A549 treated with AZD9567 at 1 μM for 4 hours (cell line): ENCODE data around the gene INO80B. TPM values are rescaled to one million over a fixed set of nuclear protein-coding genes. Genes with fewer than 3 reads are reported as not detected.

Source experiments
- total RNA-seq: library from RNA; stranded (reverse); fragments of 200-300 nt; extraction: Qiagen RNA extraction; gene quantifications from 5 replicates; pipeline ENCODE4 v1.2.3, GENCODE V29; 2022; ENCODE audit not compliant: insufficient read depth

INO80B gene
- total RNA-seq: 28.3 to 54.8 TPM (median 52.5 TPM) in 5 replicates

DNA sequence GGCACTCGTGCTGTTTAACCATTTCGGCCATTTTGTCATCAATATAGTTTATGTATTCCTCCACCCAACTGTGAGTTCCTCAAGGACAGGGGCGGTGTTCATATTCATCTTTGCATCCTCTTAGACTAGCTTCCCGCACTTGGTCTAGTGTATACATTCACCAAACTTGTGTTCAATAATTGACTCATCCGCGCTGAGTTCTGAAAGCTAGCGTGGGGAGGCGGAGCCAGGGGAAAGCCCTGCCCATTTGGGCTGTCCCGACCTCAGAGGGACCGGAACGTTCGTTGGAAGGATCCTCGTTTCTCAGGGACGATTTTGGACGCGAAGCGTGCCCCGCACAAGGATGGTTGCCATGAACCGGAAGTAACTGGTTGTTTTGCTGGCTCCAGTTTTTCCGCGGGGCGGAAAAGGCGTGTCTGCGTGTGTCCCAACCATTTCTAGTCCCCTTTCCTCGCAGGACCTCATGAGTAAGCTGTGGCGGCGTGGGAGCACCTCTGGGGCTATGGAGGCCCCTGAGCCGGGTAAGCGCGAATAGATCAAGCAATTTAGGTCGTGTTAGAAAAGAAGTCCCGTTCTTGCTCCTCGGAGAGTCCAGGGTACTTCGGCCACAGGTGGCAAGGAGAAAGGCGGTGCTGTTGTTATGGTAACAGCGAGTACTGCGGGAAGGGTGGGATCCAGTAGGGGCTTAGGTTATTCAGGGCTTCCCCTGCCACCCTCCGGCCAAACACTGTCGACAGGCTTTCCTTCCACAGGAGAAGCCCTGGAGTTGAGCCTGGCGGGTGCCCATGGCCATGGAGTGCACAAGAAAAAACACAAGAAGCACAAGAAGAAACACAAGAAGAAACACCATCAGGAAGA lies at the start of gene INO80B:
INO80B (plus strand) TSS at position 434 of the 858 bp plus-strand sequence; CDS start at position 464, 30 bp downstream.

DNA sequence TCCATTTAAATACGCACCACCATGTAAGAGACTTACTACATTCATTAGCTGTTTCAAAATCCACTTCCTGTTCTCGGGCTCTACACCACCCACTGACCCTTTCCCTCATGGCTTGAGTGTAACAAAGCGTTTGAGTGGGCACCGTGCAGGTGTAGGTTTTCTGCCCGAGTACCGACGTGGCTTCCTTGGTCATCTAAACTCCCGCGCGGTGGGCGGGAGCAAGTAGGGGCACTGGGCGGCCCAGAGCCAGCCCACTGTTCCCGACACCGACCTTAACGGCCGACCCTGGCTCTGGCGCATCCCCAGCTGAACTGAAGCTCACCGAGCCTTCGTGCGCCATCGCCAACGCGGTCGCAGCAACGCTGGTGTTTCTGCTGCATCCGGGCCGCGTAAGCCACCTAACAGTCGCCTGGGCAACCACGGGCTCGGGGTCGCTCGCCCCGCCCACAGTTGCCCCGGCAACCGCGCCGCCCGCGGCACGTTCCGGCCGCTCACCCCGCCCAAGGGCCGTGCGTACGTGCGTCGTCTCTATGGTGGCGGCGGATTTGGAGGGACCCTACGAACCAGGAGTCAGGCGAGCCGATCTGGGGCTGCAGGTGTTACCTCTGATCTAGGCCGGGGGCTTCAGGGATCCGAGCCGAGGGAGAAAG lies 33.5 kb upstream of the INO80B start, which contains the start of the genes C2orf81 and WDR54:
C2orf81 (minus strand) TSS at position 399 of the 650 bp plus-strand sequence; CDS start at position 340, 59 bp downstream.
WDR54 (plus strand) TSS at position 510 of the 650 bp plus-strand sequence. CDS start 424 bp downstream, outside the sequence.

DNA sequence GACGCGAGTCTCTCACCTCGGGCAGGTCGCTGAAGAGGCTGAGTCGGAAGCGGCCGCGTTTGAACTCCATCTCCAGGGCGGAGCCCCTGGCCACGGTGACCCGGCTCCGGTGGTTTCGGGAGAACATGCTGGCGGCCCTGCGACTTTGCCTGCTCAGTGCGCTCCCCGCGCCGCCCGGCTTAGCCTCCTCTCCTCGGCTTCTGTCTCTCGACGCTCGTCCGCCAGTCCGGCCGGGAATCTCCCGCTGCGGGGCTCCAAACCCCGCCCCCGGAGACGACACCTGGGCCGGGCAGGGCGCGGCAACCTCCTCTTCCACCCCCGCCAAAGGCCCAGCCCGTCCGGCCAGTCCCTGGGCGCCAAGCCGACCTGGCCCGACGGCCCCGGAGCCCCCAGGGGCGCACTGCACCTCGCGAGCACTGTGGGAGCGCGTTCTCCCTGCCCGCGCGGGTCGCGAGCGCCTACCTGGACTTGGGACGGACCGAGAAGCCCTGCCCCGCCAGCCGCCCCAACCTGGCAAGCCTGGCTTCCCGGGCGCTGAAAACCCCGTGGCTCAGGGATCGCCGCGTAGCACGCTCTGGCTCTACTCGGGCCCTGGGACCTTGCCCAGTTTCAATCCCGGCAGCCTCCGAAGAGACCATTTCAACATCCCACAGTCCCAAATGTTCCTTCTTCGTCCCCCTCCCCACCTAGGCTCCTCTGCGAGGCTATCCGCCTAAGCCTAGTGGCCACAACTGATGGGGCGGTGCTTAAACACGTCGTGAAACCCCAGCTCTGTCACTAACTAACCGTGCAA lies 13.0 kb upstream of the INO80B start, which contains the start of gene RTKN:
RTKN (minus strand) TSS at position 248 of the 793 bp plus-strand sequence; CDS start at position 127, 121 bp downstream.

DNA sequence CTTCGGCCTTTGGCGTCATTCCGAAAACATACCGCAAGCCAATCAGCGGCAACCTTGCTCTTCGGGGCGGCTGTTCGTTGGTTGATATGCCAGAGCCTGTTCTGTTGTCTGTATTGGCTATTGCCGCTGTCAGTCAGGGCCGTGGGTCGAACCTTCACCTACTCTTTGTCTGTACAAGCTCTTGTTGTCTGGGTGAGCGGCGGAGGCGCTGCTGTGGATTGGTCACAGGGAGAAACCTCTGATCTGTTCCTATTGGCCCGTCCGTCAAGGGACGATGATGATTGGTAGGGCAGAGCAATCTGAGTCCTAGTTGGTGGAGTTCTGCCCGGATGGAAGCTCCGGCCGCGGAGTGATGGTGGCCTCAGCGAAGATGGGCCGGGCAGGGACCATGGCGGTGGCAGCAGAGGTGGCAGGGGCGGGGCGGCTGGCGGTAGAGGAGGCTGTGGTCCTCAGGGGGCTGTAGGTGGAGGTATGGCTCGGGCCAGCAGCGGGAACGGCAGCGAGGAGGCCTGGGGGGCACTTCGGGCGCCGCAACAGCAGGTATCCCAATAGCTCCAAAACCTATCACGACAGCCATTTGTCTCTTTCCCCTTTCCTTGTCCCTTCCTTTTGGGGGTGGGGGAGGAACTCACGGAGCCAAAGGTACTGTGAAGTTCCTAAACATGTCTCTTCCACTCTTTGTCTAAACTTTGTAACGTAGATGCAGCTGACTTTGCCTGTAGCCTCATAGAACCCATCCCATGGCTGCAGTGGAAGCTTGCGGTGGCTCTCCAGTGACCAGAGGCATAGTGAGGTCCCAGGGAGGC lies 3.4 kb downstream of the INO80B start, which contains the start of gene WBP1:
WBP1 (plus strand) TSS at position 307 of the 806 bp plus-strand sequence; CDS start at position 472, 165 bp downstream.

DNA sequence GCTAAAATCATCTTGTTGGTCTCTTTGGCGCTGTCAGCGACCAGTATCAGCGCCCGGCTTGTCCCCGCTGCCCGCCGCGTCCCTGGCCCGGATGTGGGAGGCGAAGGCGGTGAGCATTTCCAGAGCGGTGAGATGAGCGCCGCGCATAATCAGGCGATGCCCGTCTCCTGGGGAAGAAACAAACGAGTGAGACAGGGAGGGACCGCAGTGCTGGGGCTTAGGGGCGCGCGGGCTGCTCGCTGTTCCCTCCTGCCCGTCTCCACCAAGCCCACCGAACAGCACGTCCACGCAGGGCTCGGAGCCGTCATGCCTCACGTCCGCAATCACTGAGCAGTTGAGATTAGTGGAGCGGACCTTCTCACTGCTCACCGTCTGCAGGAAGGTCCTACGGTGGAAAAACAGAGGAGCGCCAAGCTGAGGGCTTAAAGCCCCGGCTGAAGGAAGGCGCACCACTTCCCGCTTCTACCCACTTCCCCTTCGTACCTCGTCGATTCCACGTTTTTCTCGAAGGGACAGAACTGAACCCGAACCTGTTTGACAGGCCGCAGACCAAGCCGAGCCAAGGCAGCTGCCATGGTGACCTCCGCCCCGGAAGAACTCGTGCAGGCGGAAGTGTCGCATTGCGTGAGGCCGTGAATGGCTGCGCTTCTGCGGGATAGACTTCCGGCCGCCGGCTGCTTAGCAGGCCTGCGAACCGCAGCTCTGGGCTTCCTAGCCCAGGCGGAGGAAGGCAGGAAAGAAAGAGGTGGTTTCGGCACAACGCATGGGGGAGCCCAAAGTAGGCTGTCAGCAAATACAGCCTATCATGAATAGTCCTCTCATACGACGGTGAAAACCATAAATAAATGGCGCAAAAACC lies 17.4 kb downstream of the INO80B start, which contains the start of gene MRPL53:
MRPL53 (minus strand) TSS at position 595 of the 859 bp plus-strand sequence; CDS start at position 575, 20 bp downstream.

DNA sequence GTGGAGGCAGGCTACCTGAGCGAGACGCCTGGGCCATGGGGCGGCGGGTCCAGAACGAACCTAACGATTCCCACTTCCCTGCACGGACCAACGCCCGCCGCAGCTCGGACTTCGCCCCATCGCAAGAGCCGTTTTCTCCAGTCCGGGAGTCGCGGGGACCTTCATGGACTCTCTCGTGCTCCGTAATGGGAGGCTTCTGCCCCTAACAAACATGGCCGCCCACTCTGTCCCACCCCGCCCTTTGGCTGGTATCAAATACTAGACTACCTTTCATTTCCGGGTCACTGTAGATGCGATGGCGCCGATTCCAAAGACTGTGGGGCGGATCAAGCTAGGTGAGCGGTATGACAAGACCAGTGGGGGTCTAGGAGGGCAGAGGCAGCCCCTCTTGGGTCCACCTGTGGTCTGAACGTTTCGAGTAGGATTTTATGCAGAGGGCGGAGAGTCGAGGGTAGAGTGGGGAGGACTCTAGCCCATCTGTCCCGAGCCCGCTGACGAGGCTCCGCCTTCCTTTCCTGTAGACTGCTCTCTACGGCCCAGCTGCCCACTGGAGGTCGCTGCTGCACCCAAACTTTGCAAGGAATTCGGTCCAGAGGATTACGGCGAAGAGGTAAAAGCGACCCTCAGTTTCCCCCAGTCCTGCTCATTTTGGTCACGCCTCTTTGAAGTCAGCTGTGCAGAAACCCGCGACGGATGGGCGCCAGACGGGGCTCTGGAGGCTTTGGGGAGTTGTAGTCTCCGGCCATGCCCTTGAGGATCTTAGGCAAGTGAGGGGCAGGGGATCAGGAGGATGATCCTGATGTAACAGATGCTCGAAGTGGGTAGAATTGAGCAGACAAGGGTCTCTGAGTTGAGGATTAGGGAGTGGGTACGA lies 28.2 kb downstream of the INO80B start, which contains the start of the genes CCDC142 and TTC31:
CCDC142 (minus strand) TSS at position 198 of the 874 bp plus-strand sequence; CDS start at position 37, 161 bp downstream.
TTC31 (plus strand) TSS at position 281 of the 874 bp plus-strand sequence; CDS start at position 296, 15 bp downstream.

DNA sequence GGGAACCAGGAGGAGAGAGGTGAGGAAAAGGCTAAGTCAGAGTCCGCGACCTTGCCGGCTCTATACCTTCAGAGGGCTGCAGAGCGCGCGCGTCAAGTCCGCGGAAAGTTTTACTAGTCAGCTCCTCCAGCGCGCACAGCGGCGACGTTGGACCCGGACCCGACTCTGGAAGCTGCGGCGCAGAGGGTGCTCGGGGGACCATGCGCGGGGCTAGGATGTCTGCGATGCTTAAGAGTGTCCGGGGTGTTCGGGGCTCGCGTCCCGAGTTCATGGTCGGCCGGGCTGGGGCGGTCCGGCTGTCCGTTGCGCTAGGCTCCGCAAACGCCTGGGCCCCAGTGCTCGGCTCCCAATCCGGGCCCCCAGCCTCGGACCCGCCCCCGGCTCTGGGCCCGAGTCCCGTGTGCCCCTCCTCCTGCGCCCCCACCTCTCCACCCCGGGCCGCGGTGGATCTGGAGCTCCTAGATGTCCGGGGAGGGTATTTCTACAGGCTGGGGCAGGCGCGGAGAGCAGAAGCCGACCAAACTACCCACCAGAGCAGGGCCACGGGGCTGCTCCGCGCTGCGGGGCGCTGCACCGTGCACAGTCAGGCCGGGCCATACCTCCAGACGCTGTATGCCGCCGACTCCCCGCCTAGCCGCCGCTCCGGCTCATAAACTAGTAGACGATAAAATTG lies 44.5 kb downstream of the INO80B start, which contains the start of gene LBX2:
LBX2 (minus strand) TSS at position 337 of the 673 bp plus-strand sequence; CDS start at position 271, 66 bp downstream.

DNA sequence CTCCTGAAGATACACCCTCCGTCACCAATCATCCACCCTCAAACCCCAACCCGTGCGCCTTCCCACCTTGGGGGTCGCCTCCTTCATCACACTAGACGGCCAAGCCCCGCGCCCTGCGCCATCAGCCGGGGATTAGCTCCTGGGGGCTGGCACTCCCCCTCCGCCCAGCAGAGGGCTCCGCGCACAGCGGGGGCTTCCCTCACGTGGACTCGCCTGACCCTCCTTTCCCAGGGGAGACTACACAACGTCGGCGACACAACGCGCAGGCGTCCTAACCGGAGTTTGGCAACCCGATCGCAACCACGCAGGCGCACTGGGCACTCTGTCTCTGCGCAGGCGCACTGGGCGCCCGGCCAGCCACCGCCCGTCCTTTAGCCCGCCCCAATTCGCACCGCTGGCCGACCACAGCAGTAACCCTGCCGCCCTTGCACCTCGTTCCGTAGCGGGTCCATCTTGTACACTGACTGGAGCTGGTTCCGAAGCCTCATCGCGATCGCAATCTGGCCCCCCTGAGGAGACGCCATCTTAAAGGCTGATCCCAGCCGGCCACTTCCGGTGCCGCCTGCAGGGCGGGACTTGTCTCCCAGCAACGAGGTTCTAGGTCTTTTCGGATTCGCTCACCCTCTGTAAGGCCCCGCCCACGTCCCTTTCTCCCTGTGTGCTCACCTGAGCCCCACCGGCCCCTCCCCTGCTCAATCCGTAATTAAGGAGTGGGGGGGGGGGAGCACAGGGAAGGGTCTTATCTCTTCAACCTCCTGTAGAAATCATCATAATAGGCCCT lies 52.4 kb downstream of the INO80B start, which contains the start of gene PCGF1:
PCGF1 (minus strand) TSS at position 551 of the 781 bp plus-strand sequence; CDS start at position 524, 27 bp downstream.

Other genes starting within 250 kb of the INO80B start
- 0.23 to 0.55 TPM (median 0.51 TPM) in 4 of 5 replicates, not detected in the other for gene SLC4A5, start 111.7 kb upstream of the INO80B start, total RNA-seq
- 108 to 152 TPM (median 145 TPM) in 5 replicates for gene DCTN1, start 74.8 kb upstream of the INO80B start, total RNA-seq
- 2.9 to 5.0 TPM (median 4.2 TPM) in 5 replicates for gene C2orf81, start 33.5 kb upstream of the INO80B start, total RNA-seq
- 81.9 to 90.0 TPM (median 89.3 TPM) in 5 replicates for gene WDR54, start 33.4 kb upstream of the INO80B start, total RNA-seq
- gene RTKN, start 13.2 kb upstream of the INO80B start, total RNA-seq: 21.5 to 26.2 TPM (median 25.1 TPM) in 5 replicates
- 65.3 to 86.2 TPM (median 83.5 TPM) in 5 replicates for gene WBP1, start 3.4 kb downstream of the INO80B start, total RNA-seq
- gene MOGS, start 10.3 kb downstream of the INO80B start, total RNA-seq: 39.3 to 56.5 TPM (median 54.1 TPM) in 5 replicates
- 98.3 to 143 TPM (median 142 TPM) in 5 replicates for gene MRPL53, start 17.6 kb downstream of the INO80B start, total RNA-seq
- gene CCDC142, start 27.9 kb downstream of the INO80B start, total RNA-seq: 14.4 to 15.4 TPM (median 14.5 TPM) in 5 replicates
- gene TTC31, start 28.0 kb downstream of the INO80B start, total RNA-seq: 12.7 to 19.4 TPM (median 18.6 TPM) in 5 replicates
- gene LBX2, start 44.5 kb downstream of the INO80B start, total RNA-seq: 2.7 to 3.9 TPM (median 3.2 TPM) in 4 of 5 replicates, not detected in the other
- gene PCGF1, start 52.6 kb downstream of the INO80B start, total RNA-seq: 34.2 to 37.9 TPM (median 35.0 TPM) in 5 replicates
- gene TLX2, start 59.4 kb downstream of the INO80B start, total RNA-seq: 0.28 to 0.46 TPM (median 0.37 TPM) in 4 of 5 replicates, not detected in the other
- 0.09 to 0.27 TPM (median 0.16 TPM) in 3 of 5 replicates, not detected in the others for gene DQX1, start 71.1 kb downstream of the INO80B start, total RNA-seq
- 174 to 251 TPM (median 241 TPM) in 5 replicates for gene AUP1, start 74.6 kb downstream of the INO80B start, total RNA-seq
- 35.6 to 41.1 TPM (median 39.5 TPM) in 5 replicates for gene HTRA2, start 74.8 kb downstream of the INO80B start, total RNA-seq
- 0.22 to 8.4 TPM (median 0.42 TPM) in 5 replicates for gene LOXL3, start 98.9 kb downstream of the INO80B start, total RNA-seq
- 3.7 to 6.0 TPM (median 4.8 TPM) in 5 replicates for gene DOK1, start 99.6 kb downstream of the INO80B start, total RNA-seq
- not detected in 5 replicates for gene M1AP, start 193.2 kb downstream of the INO80B start, total RNA-seq
- gene SEMA4F, start 199.2 kb downstream of the INO80B start, total RNA-seq: 9.7 to 12.1 TPM (median 11.4 TPM) in 5 replicates